Thoracic aorta (tissue), 2 donors: ENCODE data around the gene ZNRF3. TPM values are rescaled to one million over a fixed set of nuclear protein-coding genes. Genes with fewer than 3 reads are reported as not detected.

Source experiments
- ATAC-seq: fragments of 150-250 bp; one replicate; pipeline ENCODE4 v1.8.0; 2017; ENCODE audit warnings: low read depth; ENCODE audit not compliant: insufficient number of reproducible peaks, low FRiP score
- DNase-seq: peaks from one replicate; pipeline ENCODE4 v3.0.0-alpha.2; 2020; ENCODE audit warnings: low spot score
- H3K27ac ChIP-seq, 2 donors: fragments of 200-600 bp; sonication (generic); 1 replicate in 1 of 2; 2 replicates in 1 of 2; pipeline ENCODE4 v1.5.1; 2016; ENCODE audit warnings: mild to moderate bottlenecking in 2 of 2, moderate library complexity in 2 of 2
- H3K27me3 ChIP-seq: fragments of 200-600 bp; sonication (generic); replicated peaks from 2 replicates; pipeline ENCODE4 v1.6.0; 2016; ENCODE audit warnings: mild to moderate bottlenecking; ENCODE audit not compliant: insufficient read depth
- H3K36me3 ChIP-seq: fragments of 200-600 bp; sonication (generic); one replicate; pipeline ENCODE4 v1.5.1; 2016
- H3K4me1 ChIP-seq, 2 donors: fragments of 200-600 bp; sonication (generic); 1 replicate in 1 of 2; 2 replicates in 1 of 2; pipeline versions ENCODE4 v1.5.1 to v1.6.0; 2016; ENCODE audit warnings: low read depth in 2 of 2, mild to moderate bottlenecking in 1 of 2; ENCODE audit not compliant: control insufficient read depth in 1 of 2
- H3K4me3 ChIP-seq: fragments of 200-600 bp; sonication (generic); 2 replicates; pipeline ENCODE4 v1.5.1; 2016; ENCODE audit warnings: mild to moderate bottlenecking
- H3K9me3 ChIP-seq: fragments of 200-600 bp; sonication (generic); 2 replicates; pipeline ENCODE4 v1.5.1; 2016
- total RNA-seq, 2 donors: library from RNA; depleted of rRNA; stranded (reverse); fragments of >200 nt; gene quantifications; one replicate each; pipeline versions ENCODE4 v1.1.0 to v1.2.3, GENCODE V29; 2016
- TF ChIP-seq, protein P1 (sequence below): fragments of 200-600 bp; sonication (generic); IDR thresholded peaks from one replicate; pipeline ENCODE4 v1.5.1; 2019; ENCODE audit warnings: antibody characterized with exemption

Gene ZNRF3
- total RNA-seq, 2 donors from 2014 or later, result 17.2 to 23.1 TPM

DNA sequence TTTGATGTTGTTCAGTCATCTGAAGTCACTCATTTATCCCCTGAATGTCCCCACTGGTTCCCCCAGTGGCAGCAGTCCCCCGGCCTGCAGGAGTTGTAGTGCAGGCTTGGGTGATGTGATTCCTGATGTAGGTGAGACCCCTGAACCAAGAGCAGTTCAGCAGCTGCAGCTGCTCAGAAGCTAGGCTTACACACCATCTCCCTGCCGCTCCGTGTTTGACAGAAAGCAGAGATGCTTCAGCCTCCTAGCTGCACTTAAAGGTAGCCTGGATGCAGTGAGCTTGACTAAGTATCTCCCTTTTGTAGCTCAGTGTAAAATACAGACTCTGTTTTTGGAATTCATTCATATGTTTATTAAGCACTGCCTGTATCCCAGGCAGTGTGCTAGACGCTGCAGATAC, 130.9 kb downstream of the ZNRF3 start:
- ATAC-seq, result no peak
- TF ChIP-seq, protein P1, sequence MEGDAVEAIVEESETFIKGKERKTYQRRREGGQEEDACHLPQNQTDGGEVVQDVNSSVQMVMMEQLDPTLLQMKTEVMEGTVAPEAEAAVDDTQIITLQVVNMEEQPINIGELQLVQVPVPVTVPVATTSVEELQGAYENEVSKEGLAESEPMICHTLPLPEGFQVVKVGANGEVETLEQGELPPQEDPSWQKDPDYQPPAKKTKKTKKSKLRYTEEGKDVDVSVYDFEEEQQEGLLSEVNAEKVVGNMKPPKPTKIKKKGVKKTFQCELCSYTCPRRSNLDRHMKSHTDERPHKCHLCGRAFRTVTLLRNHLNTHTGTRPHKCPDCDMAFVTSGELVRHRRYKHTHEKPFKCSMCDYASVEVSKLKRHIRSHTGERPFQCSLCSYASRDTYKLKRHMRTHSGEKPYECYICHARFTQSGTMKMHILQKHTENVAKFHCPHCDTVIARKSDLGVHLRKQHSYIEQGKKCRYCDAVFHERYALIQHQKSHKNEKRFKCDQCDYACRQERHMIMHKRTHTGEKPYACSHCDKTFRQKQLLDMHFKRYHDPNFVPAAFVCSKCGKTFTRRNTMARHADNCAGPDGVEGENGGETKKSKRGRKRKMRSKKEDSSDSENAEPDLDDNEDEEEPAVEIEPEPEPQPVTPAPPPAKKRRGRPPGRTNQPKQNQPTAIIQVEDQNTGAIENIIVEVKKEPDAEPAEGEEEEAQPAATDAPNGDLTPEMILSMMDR, result no peak
- no peaks in the 10 kb centered on the region for H3K36me3 ChIP-seq

DNA sequence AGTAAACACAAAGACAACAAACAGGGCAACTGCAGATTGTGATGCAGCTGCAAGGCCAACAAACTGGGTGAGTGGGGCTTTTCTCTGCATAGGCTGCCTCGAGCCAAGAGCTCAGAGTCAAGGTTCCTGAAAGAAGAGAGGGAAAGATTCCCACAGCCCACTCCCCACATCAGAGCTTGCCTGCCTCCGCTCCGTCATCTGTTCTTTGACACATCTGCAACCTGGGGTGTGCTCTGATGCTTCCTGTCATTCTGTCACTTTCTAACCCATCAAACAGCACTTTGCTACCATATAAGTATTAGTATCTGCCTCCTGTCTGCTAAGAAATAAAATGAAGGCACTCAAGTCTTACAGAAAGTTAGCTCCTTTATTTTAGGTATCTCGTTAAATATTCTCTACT, 131.4 kb downstream of the ZNRF3 start:
- Histone ChIP-seq H3K4me1 (peaks cover 14 to 39% of the 10 kb centered on the region in 2 donors), H3K27ac (no peak overlapping the region), H3K36me3 (no peaks in the 10 kb centered on the region), H3K4me3 (no peak overlapping the region), H3K27me3 (no peaks in the 10 kb centered on the region), H3K9me3 (no peaks in the 10 kb centered on the region)
- ATAC-seq, result no peak
- no peak for DNase-seq
- TF ChIP-seq, protein P1, result no peak

More for the DNA sequence above, 130.9 kb downstream of the ZNRF3 start:
- H3K27ac ChIP-seq, result no peak overlapping the region
- DNase-seq, result no peak
- H3K4me3 ChIP-seq, result no peak overlapping the region
- no peaks in the 10 kb centered on the region for H3K27me3 ChIP-seq
- H3K9me3 ChIP-seq, result no peaks in the 10 kb centered on the region
- peaks cover 17 to 44% of the 10 kb centered on the region in 2 donors for H3K4me1 ChIP-seq

- H3K27ac ChIP-seq, result no peak overlapping the region
- H3K4me1 ChIP-seq, result peaks cover 9 to 24% of the 10 kb centered on the region in 2 donors
- H3K9me3 ChIP-seq, result no peaks in the 10 kb centered on the region
- no peak overlapping the region for H3K4me3 ChIP-seq
- no peak for DNase-seq
- H3K36me3 ChIP-seq, result no peaks in the 10 kb centered on the region
- H3K27me3 ChIP-seq, result no peaks in the 10 kb centered on the region
- TF ChIP-seq, protein P1, result no peak
- ATAC-seq, result no peak
These were observed 132.9 kb downstream of the ZNRF3 start for GRCh38 chr22:29016067-29016938.

- DNase-seq, result no peak
These were observed 135.2 kb downstream of the ZNRF3 start for GRCh38 chr22:29018293-29019189.

More at GRCh38 chr22:29018293-29019189, 135.2 kb downstream of the ZNRF3 start:
- no peak for ATAC-seq
- TF ChIP-seq, protein P1, result no peak
- H3K9me3 ChIP-seq, result no peaks in the 10 kb centered on the region
- no peak overlapping the region for H3K4me3 ChIP-seq
- no peaks in the 10 kb centered on the region for H3K27me3 ChIP-seq
- peaks cover 2 to 11% of the 10 kb centered on the region in 2 donors for H3K4me1 ChIP-seq
- H3K36me3 ChIP-seq, result no peaks in the 10 kb centered on the region
- no peak overlapping the region for H3K27ac ChIP-seq
